ENCODE data around the gene TBC1D1.
"Not testable (repeated sequence)": the region's sequence is repeated elsewhere in the genome, so short reads cannot be mapped to it uniquely, and the experiment has no call there.

The TBC1D1 gene

GRCh38 chr4:37909332-37910090 lies 18.6 kb downstream of the TBC1D1 start:
- DNase-seq (ENCODE audit: low read depth, low spot score) = no peak
- Histone ChIP-seq H3K4me1 (ENCODE audit: insufficient read depth, insufficient read length) (no peaks in the 10 kb centered on the region), H3K4me3 (ENCODE audit: insufficient read length, low read depth) (no peak overlapping the region), H3K27me3 (ENCODE audit: insufficient read depth, insufficient read length) (no peaks in the 10 kb centered on the region), H3K9ac (ENCODE audit: insufficient read length, low read depth) (no peak overlapping the region), H3K9me3 (ENCODE audit: insufficient read depth, low read length) (no peaks in the 10 kb centered on the region), H3K36me3 (ENCODE audit: insufficient read depth, insufficient read length, low read length) (no peaks in the 10 kb centered on the region)
- no peak for TF ChIP-seq SUZ12 (IDR thresholded peaks at IDR 0.05; ENCODE audit: extremely low read depth, insufficient read depth, insufficient read length)
- TF ChIP-seq ZNF274 (IDR thresholded peaks at IDR 0.05; ENCODE audit: low read depth, low read length) = no peak
- no peak for TF ChIP-seq YY1 (IDR thresholded peaks at IDR 0.05; ENCODE audit: insufficient read depth, insufficient read length)

GRCh38 chr4:37910091-37910486 lies 19.2 kb downstream of the TBC1D1 start:
- Histone ChIP-seq H3K9ac (ENCODE audit: insufficient read length, low read depth) (no peak overlapping the region), H3K4me3 (ENCODE audit: insufficient read length, low read depth) (no peak overlapping the region), H3K36me3 (ENCODE audit: insufficient read depth, insufficient read length, low read length) (no peaks in the 10 kb centered on the region), H3K9me3 (ENCODE audit: insufficient read depth, low read length) (no peaks in the 10 kb centered on the region), H3K4me1 (ENCODE audit: insufficient read depth, insufficient read length) (no peaks in the 10 kb centered on the region), H3K27me3 (ENCODE audit: insufficient read depth, insufficient read length) (no peaks in the 10 kb centered on the region)
- no peak for TF ChIP-seq ZNF274 (IDR thresholded peaks at IDR 0.05; ENCODE audit: low read depth, low read length)
- no peak for TF ChIP-seq SUZ12 (IDR thresholded peaks at IDR 0.05; ENCODE audit: extremely low read depth, insufficient read depth, insufficient read length)
- TF ChIP-seq YY1 (IDR thresholded peaks at IDR 0.05; ENCODE audit: insufficient read depth, insufficient read length) = no peak
- no peak for DNase-seq (ENCODE audit: low read depth, low spot score)

GRCh38 chr4:37914539-37914938 lies 23.7 kb downstream of the TBC1D1 start:
- Histone ChIP-seq H3K27me3 (ENCODE audit: insufficient read depth, insufficient read length) (no peaks in the 10 kb centered on the region), H3K9ac (ENCODE audit: insufficient read length, low read depth) (no peak overlapping the region), H3K4me3 (ENCODE audit: insufficient read length, low read depth) (no peak overlapping the region), H3K4me1 (ENCODE audit: insufficient read depth, insufficient read length) (no peaks in the 10 kb centered on the region), H3K9me3 (ENCODE audit: insufficient read depth, low read length) (no peaks in the 10 kb centered on the region), H3K36me3 (ENCODE audit: insufficient read depth, insufficient read length, low read length) (no peaks in the 10 kb centered on the region)
- TF ChIP-seq SUZ12 (IDR thresholded peaks at IDR 0.05; ENCODE audit: extremely low read depth, insufficient read depth, insufficient read length) (no peak), YY1 (IDR thresholded peaks at IDR 0.05; ENCODE audit: insufficient read depth, insufficient read length) (no peak), ZNF274 (IDR thresholded peaks at IDR 0.05; ENCODE audit: low read depth, low read length) (no peak)
- DNase-seq (ENCODE audit: low read depth, low spot score) = no peak

- Histone ChIP-seq H3K27me3 (ENCODE audit: insufficient read depth, insufficient read length) (no peaks in the 10 kb centered on the region), H3K36me3 (ENCODE audit: insufficient read depth, insufficient read length, low read length) (no peaks in the 10 kb centered on the region), H3K9me3 (ENCODE audit: insufficient read depth, low read length) (no peaks in the 10 kb centered on the region), H3K4me3 (ENCODE audit: insufficient read length, low read depth) (no peak overlapping the region), H3K9ac (ENCODE audit: insufficient read length, low read depth) (no peak overlapping the region), H3K4me1 (ENCODE audit: insufficient read depth, insufficient read length) (no peaks in the 10 kb centered on the region)
- DNase-seq (ENCODE audit: low read depth, low spot score) = no peak
- TF ChIP-seq ZNF274 (IDR thresholded peaks at IDR 0.05; ENCODE audit: low read depth, low read length) = no peak
- TF ChIP-seq SUZ12 (IDR thresholded peaks at IDR 0.05; ENCODE audit: extremely low read depth, insufficient read depth, insufficient read length) = no peak
- TF ChIP-seq YY1 (IDR thresholded peaks at IDR 0.05; ENCODE audit: insufficient read depth, insufficient read length) = no peak
Measured at GRCh38 chr4:37917388-37917787, 26.5 kb downstream of the TBC1D1 start.

DNA sequence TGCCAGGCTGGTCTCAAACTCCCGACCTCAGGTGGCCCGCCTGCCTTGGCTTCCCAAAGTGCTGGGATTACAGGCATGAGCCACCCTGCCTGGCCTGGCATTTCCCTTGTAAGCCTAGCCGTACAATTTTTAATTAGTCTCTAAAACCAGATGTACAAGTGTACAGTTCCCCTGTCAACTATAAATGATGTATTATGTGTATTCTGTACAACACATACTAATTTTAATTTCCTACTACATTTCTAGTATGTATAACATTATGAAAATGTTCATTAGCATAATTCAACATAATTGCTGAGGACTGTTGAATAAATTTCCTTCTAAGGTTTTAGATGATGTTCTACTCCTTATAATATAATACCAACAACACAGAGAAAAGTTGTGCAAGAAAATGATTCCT lies 27.8 kb downstream of the TBC1D1 start:
- no peaks in the 10 kb centered on the region for H3K27me3 ChIP-seq (ENCODE audit: insufficient read depth, insufficient read length)
- no peaks in the 10 kb centered on the region for H3K36me3 ChIP-seq (ENCODE audit: insufficient read depth, insufficient read length, low read length)
- H3K9me3 ChIP-seq (ENCODE audit: insufficient read depth, low read length) = no peaks in the 10 kb centered on the region
- no peak overlapping the region for H3K9ac ChIP-seq (ENCODE audit: insufficient read length, low read depth)
- DNase-seq (ENCODE audit: low read depth, low spot score) = no peak
- no peak overlapping the region for H3K4me3 ChIP-seq (ENCODE audit: insufficient read length, low read depth)
- no peak for TF ChIP-seq SUZ12 (IDR thresholded peaks at IDR 0.05; ENCODE audit: extremely low read depth, insufficient read depth, insufficient read length)
- TF ChIP-seq ZNF274 (IDR thresholded peaks at IDR 0.05; ENCODE audit: low read depth, low read length) = no peak
- no peak for TF ChIP-seq YY1 (IDR thresholded peaks at IDR 0.05; ENCODE audit: insufficient read depth, insufficient read length)
- no peaks in the 10 kb centered on the region for H3K4me1 ChIP-seq (ENCODE audit: insufficient read depth, insufficient read length)

DNA sequence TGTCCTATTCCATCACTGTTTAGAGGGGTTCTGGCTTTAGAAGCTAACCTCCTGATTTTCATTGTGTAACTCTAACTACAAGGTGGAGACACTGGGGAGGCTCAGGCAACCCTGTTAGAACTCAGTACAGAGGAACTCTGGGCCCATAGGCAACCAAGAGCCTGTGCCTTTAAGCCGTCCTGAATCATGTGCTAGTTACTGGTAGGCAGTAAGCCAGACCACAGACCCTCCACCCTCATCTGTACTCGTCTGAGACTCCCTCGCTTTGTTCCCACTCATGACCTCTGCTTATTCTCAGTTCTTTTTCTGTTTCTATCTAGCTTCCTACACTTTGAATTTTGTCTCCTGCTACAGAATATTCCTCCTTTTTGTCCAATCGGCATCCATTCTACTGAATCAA lies 31.4 kb downstream of the TBC1D1 start:
- TF ChIP-seq SUZ12 (IDR thresholded peaks at IDR 0.05; ENCODE audit: extremely low read depth, insufficient read depth, insufficient read length) (no peak), ZNF274 (IDR thresholded peaks at IDR 0.05; ENCODE audit: low read depth, low read length) (no peak), YY1 (IDR thresholded peaks at IDR 0.05; ENCODE audit: insufficient read depth, insufficient read length) (no peak)
- Histone ChIP-seq H3K9ac (ENCODE audit: insufficient read length, low read depth) (no peak overlapping the region), H3K36me3 (ENCODE audit: insufficient read depth, insufficient read length, low read length) (no peaks in the 10 kb centered on the region), H3K27me3 (ENCODE audit: insufficient read depth, insufficient read length) (no peaks in the 10 kb centered on the region), H3K4me3 (ENCODE audit: insufficient read length, low read depth) (no peak overlapping the region), H3K4me1 (ENCODE audit: insufficient read depth, insufficient read length) (no peaks in the 10 kb centered on the region), H3K9me3 (ENCODE audit: insufficient read depth, low read length) (no peaks in the 10 kb centered on the region)
- DNase-seq (ENCODE audit: low read depth, low spot score) = no peak

DNA sequence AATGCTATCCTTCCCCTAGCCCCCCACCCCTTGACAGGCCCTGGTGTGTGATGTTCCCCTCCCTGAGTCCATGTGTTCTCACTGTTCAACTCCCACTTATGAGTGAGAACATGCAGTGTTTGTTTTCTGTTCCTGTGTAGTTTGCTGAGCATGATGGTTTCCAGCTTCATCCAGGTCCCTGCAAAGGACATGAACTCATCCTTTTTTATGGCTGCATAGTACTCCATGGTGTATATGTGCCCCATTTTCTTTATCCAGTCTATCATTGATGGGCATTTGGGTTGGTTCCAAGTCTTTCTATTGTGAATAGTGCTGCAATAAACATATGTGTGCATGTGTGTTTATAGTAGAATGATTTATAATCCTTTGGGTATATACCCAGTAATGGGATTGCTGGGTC lies 32.2 kb downstream of the TBC1D1 start:
- H3K36me3 ChIP-seq (ENCODE audit: insufficient read depth, insufficient read length, low read length) = not testable (repeated sequence)

More for the DNA sequence above, 32.2 kb downstream of the TBC1D1 start:
- H3K9me3 ChIP-seq (ENCODE audit: insufficient read depth, low read length); H3K4me3 ChIP-seq (ENCODE audit: insufficient read length, low read depth); H3K9ac ChIP-seq (ENCODE audit: insufficient read length, low read depth); H3K27me3 ChIP-seq (ENCODE audit: insufficient read depth, insufficient read length); H3K4me1 ChIP-seq (ENCODE audit: insufficient read depth, insufficient read length); DNase-seq (ENCODE audit: low read depth, low spot score): not testable (repeated sequence)
